ENCODE measurements around the gene ATP5PD. TPM values are rescaled to one million over a fixed set of nuclear protein-coding genes. Genes with fewer than 3 reads are reported as not detected.

ATP5PD gene
- total and polyA plus RNA-seq, 2 of the 13 experiments (the other 11 are each of a cell fraction or from before 2014, with no cell fraction given) = 158 to 428 TPM

GRCh38 chr17:75077072-75077495 lies 30.3 kb upstream of the ATP5PD start:
- Histone ChIP-seq H3K79me2 (ENCODE audit: insufficient read depth, low read length) (no peaks in the 10 kb centered on the region), H3K4me1 (ENCODE audit: insufficient read depth, low read length) (peaks cover 92% of the 10 kb centered on the region), H2AFZ (ENCODE audit: low read length) (no peak overlapping the region), H3K9me3 (ENCODE audit: low read length) (no peaks in the 10 kb centered on the region), H4K20me1 (ENCODE audit: insufficient read depth, low read length) (no peaks in the 10 kb centered on the region), H3K36me3 (replicated peaks in 1 of 2; ENCODE audit: control insufficient read depth in 1 of 2, insufficient read depth in 2 of 2, low read length in 2 of 2) (no peaks in the 10 kb centered on the region), H3K27me3 (ENCODE audit: control insufficient read depth in 1 of 2, insufficient read depth in 2 of 2, low read length in 2 of 2) (peaks cover 0 to 31% of the 10 kb centered on the region in 2 experiments; a peak in 3 of 5 replicates), H3K4me2 (ENCODE audit: low read depth, low read length) (peak overlapping the region; percentile 79), H3K9ac (ENCODE audit: insufficient read depth, low read depth, low read length) (peak overlapping the region; percentile 35; the same call in 1 of the 2 replicates), H3K27ac (ENCODE audit: extremely low read length, insufficient read depth, low read length) (no peak overlapping the region), H3K4me3 (replicated peaks in 1 of 3; ENCODE audit: insufficient read depth in 1 of 3, low read depth in 2 of 3, low read length in 3 of 3) (peak overlapping the region in 2 of 3 experiments; percentile 46 to 66; a peak in 5 of 6 replicates)
- no TSS peak for BruUV-seq (replicated peaks)
- FAIRE-seq (no peak), ATAC-seq (peak; percentile 72), DNase-seq (ENCODE audit: low spot score) (peak; percentile 76)
- CTCF ChIA-PET (ENCODE audit: low intra/inter-chr PET ratio, low total read pairs) = no interaction called here
- POLR2A ChIA-PET = interaction anchor here (0.6 to 3.6 kb wide), 22 partner anchors 9 to 327 kb away, joined by 3 to 19 read pairs (median 4); partner anchors contain the start of genes ARMC7, ATP5PD, FDXR and KCTD2
- in situ Hi-C loops (cut with HindIII; ENCODE audit: extremely low pct_ligation_motif_present, low pct_unique_long_range_greater_than_20kb) = no loop called here
- intact Hi-C loops (cut with micrococcal nuclease; ENCODE audit: unreplicated experiment) = no loop called here
- WGBS (ENCODE audit: low lambda C conversion rate) = 27% methylated on average over 19 of the region's 30 CpGs
- TF ChIP-seq, protein P1, sequence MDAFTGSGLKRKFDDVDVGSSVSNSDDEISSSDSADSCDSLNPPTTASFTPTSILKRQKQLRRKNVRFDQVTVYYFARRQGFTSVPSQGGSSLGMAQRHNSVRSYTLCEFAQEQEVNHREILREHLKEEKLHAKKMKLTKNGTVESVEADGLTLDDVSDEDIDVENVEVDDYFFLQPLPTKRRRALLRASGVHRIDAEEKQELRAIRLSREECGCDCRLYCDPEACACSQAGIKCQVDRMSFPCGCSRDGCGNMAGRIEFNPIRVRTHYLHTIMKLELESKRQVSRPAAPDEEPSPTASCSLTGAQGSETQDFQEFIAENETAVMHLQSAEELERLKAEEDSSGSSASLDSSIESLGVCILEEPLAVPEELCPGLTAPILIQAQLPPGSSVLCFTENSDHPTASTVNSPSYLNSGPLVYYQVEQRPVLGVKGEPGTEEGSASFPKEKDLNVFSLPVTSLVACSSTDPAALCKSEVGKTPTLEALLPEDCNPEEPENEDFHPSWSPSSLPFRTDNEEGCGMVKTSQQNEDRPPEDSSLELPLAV (CRISPR knock-in tag; conservative IDR thresholded peaks at IDR 0.05; ENCODE audit: low read depth) = no peak
- TF ChIP-seq, protein P2, sequence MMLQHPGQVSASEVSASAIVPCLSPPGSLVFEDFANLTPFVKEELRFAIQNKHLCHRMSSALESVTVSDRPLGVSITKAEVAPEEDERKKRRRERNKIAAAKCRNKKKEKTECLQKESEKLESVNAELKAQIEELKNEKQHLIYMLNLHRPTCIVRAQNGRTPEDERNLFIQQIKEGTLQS (CRISPR knock-in tag; IDR thresholded peaks at IDR 0.05) = no peak
- TF ChIP-seq SRF (IDR thresholded peaks at IDR 0.05; ENCODE audit: low read depth, low read length) = no peak
- TF ChIP-seq SMARCE1 (IDR thresholded peaks at IDR 0.05; ENCODE audit: borderline replicate concordance) = no peak
- TF ChIP-seq GTF2F1 (IDR thresholded peaks at IDR 0.05; ENCODE audit: low read length) = no peak
- 0 out of 2 replicates have a peak, but pooled peaks have one; percentile 17 for TF ChIP-seq ZBTB3 (CRISPR knock-in tag; IDR thresholded peaks at IDR 0.05; ENCODE audit: borderline replicate concordance, low read depth)
- no peak for TF ChIP-seq FOXK2 (IDR thresholded peaks at IDR 0.05)
- TF ChIP-seq ZNF160 (CRISPR knock-in tag; IDR thresholded peaks at IDR 0.05) = no peak
- no peak for TF ChIP-seq ZNF850 (CRISPR knock-in tag; conservative IDR thresholded peaks at IDR 0.05)
- peak; percentile 31; the same call in 1 of the 2 replicates for TF ChIP-seq ZNF574 (CRISPR knock-in tag; IDR thresholded peaks at IDR 0.05)
- no peak for TF ChIP-seq ZNF746 (CRISPR knock-in tag; IDR thresholded peaks at IDR 0.05)
- TF ChIP-seq RBM39 (IDR thresholded peaks at IDR 0.05; ENCODE audit: low read depth, low read length, poor library complexity, severe bottlenecking) = peak; percentile 79
- TF ChIP-seq TFDP2 (CRISPR knock-in tag; IDR thresholded peaks at IDR 0.05) = peak; percentile 55; the same call in 1 of the 2 replicates
- no peak for TF ChIP-seq TAF15 (IDR thresholded peaks at IDR 0.05; ENCODE audit: low read depth, low read length, poor library complexity, severe bottlenecking)
- TF ChIP-seq SYNCRIP (IDR thresholded peaks at IDR 0.05; ENCODE audit: insufficient read depth, low read depth, low read length) = no peak
- TF ChIP-seq RORA (CRISPR knock-in tag; IDR thresholded peaks at IDR 0.05) = no peak
- peak; percentile 87 for TF ChIP-seq HDAC1 (CRISPR knock-in tag; IDR thresholded peaks at IDR 0.05)
- TF ChIP-seq ZNF761 (CRISPR knock-in tag; conservative IDR thresholded peaks at IDR 0.05) = no peak; the same call in 1 of the 2 replicates
